ENCODE results near the gene LRTM2. TPM values are rescaled to one million over a fixed set of nuclear protein-coding genes. Genes with fewer than 3 reads are reported as not detected.

LRTM2 gene
- total RNA-seq, 1 experiment from 2014 or later, result not detected

GRCh38 chr12:1844223-1844622, 23.9 kb downstream of the LRTM2 start:
- intact Hi-C loops (cut with micrococcal nuclease), result no loop called here
- CTCF ChIA-PET, result no interaction called here
- BruUV-seq (replicated peaks), result no TSS peak

GRCh38 chr12:1844661-1845409, 24.5 kb downstream of the LRTM2 start:
- H3K4me1 ChIP-seq (ENCODE audit: insufficient read depth, low read length), result no peaks in the 10 kb centered on the region
- POLR2A ChIA-PET (ENCODE audit: unreplicated experiment), result no interaction called here

More at GRCh38 chr12:1844223-1844622, 23.9 kb downstream of the LRTM2 start:
- Histone ChIP-seq H2AFZ (ENCODE audit: low read length) (no peak overlapping the region), H3K4me2 (ENCODE audit: low read length) (no peak overlapping the region), H3K4me1 (ENCODE audit: insufficient read depth, low read length) (peaks cover 4% of the 10 kb centered on the region), H3K36me3 (ENCODE audit: low read depth, low read length) (no peaks in the 10 kb centered on the region), H3F3A (ENCODE audit: low read length, unreplicated experiment) (no peaks in the 10 kb centered on the region), H3K9ac (ENCODE audit: low read length) (no peak overlapping the region), H3K9me3 (ENCODE audit: low read length) (no peaks in the 10 kb centered on the region), H3K9me2 (replicated peaks; ENCODE audit: low read length) (no peaks in the 10 kb centered on the region), H3K27me3 (ENCODE audit: low read length) (peaks cover 42% of the 10 kb centered on the region), H4K20me1 (ENCODE audit: low read length) (no peaks in the 10 kb centered on the region), H3K27ac (ENCODE audit: low read length) (no peak overlapping the region), H3K79me2 (ENCODE audit: low read length) (no peaks in the 10 kb centered on the region), H3K4me3 (ENCODE audit: low read length) (no peak overlapping the region)
- POLR2A ChIA-PET (ENCODE audit: unreplicated experiment), result no interaction called here
- TF ChIP-seq CTCF (conservative IDR thresholded peaks at IDR 0.05; ENCODE audit: low read depth, low read length) (no peak), EZH2phosphoT487 (IDR thresholded peaks at IDR 0.05; ENCODE audit: borderline replicate concordance, low read length) (no peak), EZH2 (IDR thresholded peaks at IDR 0.05; ENCODE audit: low read length, unreplicated experiment) (no peak)
- ATAC-seq (no peak), DNase-seq (no peak)

More at GRCh38 chr12:1844661-1845409, 24.5 kb downstream of the LRTM2 start:
- Histone ChIP-seq H3K27me3 (ENCODE audit: low read length) (peaks cover 42% of the 10 kb centered on the region), H4K20me1 (ENCODE audit: low read length) (no peaks in the 10 kb centered on the region), H3K27ac (ENCODE audit: low read length) (no peak overlapping the region), H3K9me2 (replicated peaks; ENCODE audit: low read length) (no peaks in the 10 kb centered on the region), H3F3A (ENCODE audit: low read length, unreplicated experiment) (no peaks in the 10 kb centered on the region), H3K79me2 (ENCODE audit: low read length) (no peaks in the 10 kb centered on the region), H3K4me2 (ENCODE audit: low read length) (no peak overlapping the region), H2AFZ (ENCODE audit: low read length) (no peak overlapping the region), H3K9ac (ENCODE audit: low read length) (no peak overlapping the region), H3K4me3 (ENCODE audit: low read length) (no peak overlapping the region), H3K36me3 (ENCODE audit: low read depth, low read length) (no peaks in the 10 kb centered on the region), H3K9me3 (ENCODE audit: low read length) (no peaks in the 10 kb centered on the region)
- no peak for DNase-seq
- no TSS peak for BruUV-seq (replicated peaks)
- intact Hi-C loops (cut with micrococcal nuclease), result no loop called here
- CTCF ChIA-PET, result no interaction called here
- no peak for ATAC-seq
- TF ChIP-seq CTCF (conservative IDR thresholded peaks at IDR 0.05; ENCODE audit: low read depth, low read length) (no peak), EZH2 (IDR thresholded peaks at IDR 0.05; ENCODE audit: low read length, unreplicated experiment) (no peak), EZH2phosphoT487 (IDR thresholded peaks at IDR 0.05; ENCODE audit: borderline replicate concordance, low read length) (no peak)

All from PC-3 (cell line).